Upper lobe of left lung (tissue), 4 donors: ENCODE results near the gene CDK11A.
"Not testable (repeated sequence)": the region's sequence is repeated elsewhere in the genome, so short reads cannot be mapped to it uniquely, and the experiment has no call there.

Experiments
- EP300 ChIP-seq, 4 donors: sonication (generic); formaldehyde crosslinking; IDR thresholded peaks; one replicate each; pipeline ENCODE4 v1.5.1; 2017; ENCODE audit warnings: antibody characterized with exemption in 4 of 4, control low read depth in 2 of 4
- POLR2AphosphoS5 ChIP-seq, 2 donors: sonication (generic); formaldehyde crosslinking; IDR thresholded peaks; one replicate each; pipeline ENCODE4 v1.5.1; 2017; ENCODE audit warnings: antibody characterized with exemption in 2 of 2
- TF ChIP-seq, protein P1 (sequence below), 6 experiments: fragments of 450-650 bp in 4 of 6; fragments of 200-600 bp in 2 of 6; sonication (generic) in 2 of 6; IDR thresholded peaks; one replicate each; pipeline ENCODE4 v1.5.1; 2016 to 2019; ENCODE audit warnings: antibody characterized with exemption in 6 of 6

DNA sequence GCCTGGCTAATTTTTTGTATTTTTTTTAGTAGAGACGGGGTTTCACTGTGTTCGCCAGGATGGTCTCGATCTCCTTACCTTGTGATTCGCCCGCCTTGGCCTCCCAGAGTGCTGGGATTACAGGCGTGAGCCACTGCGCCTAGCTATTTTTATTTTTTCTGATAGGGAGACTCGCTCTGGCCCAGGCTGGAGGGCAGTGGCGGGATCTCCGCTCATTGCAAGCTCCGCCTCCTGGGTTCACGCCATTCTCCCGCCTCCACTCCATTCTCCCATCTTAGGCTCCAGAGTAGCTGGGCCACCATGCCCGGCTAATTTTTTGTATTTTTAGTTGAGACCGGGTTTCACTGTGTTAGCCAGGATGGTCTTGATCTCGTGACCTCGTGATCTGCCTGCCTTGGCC, 1.9 kb upstream of the CDK11A start:
- TF ChIP-seq, protein P1, sequence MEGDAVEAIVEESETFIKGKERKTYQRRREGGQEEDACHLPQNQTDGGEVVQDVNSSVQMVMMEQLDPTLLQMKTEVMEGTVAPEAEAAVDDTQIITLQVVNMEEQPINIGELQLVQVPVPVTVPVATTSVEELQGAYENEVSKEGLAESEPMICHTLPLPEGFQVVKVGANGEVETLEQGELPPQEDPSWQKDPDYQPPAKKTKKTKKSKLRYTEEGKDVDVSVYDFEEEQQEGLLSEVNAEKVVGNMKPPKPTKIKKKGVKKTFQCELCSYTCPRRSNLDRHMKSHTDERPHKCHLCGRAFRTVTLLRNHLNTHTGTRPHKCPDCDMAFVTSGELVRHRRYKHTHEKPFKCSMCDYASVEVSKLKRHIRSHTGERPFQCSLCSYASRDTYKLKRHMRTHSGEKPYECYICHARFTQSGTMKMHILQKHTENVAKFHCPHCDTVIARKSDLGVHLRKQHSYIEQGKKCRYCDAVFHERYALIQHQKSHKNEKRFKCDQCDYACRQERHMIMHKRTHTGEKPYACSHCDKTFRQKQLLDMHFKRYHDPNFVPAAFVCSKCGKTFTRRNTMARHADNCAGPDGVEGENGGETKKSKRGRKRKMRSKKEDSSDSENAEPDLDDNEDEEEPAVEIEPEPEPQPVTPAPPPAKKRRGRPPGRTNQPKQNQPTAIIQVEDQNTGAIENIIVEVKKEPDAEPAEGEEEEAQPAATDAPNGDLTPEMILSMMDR (IDR thresholded peaks at IDR 0.05): not testable (repeated sequence)
- not testable (repeated sequence) for TF ChIP-seq POLR2AphosphoS5, EP300 (IDR thresholded peaks at IDR 0.05)
